Esophagus muscularis mucosa (tissue), 4 donors: ENCODE results near the gene NCOA7.

ENCODE experiments used
- CTCF ChIP-seq, 3 experiments: fragments of 200-600 bp in 2 of 3; fragments of 450-650 bp in 1 of 3; sonication (generic) in 2 of 3; IDR thresholded peaks; one replicate each; pipeline ENCODE4 v1.5.1; 2017 to 2019; ENCODE audit warnings: antibody characterized with exemption in 3 of 3, mild to moderate bottlenecking in 2 of 3, moderate library complexity in 1 of 3
- EP300 ChIP-seq: sonication (generic); formaldehyde crosslinking; IDR thresholded peaks from one replicate; pipeline ENCODE4 v1.6.1; 2017; ENCODE audit warnings: antibody characterized with exemption
- POLR2AphosphoS5 ChIP-seq, 2 donors: sonication (generic); formaldehyde crosslinking; IDR thresholded peaks; one replicate each; pipeline ENCODE4 v1.6.1; 2017; ENCODE audit warnings: antibody characterized with exemption in 2 of 2

- no peak for TF ChIP-seq EP300
- TF ChIP-seq CTCF (IDR thresholded peaks at IDR 0.05) = no peak
- no peak for TF ChIP-seq POLR2AphosphoS5 (IDR thresholded peaks at IDR 0.05)
Observed at GRCh38 chr6:125795301-125795700, 4.5 kb downstream of the NCOA7 start.
